GM23338 (cell line): Measurements from ENCODE around the gene MYOF. TPM values are rescaled to one million over a fixed set of nuclear protein-coding genes. Genes with fewer than 3 reads are reported as not detected.
A peak's percentile ranks its signal among the peaks of the same experiment; 100 is the strongest.

Experiments
- ATAC-seq: fragments of 200-7000 bp; cut with Tn5 transposase; 3 replicates; pipeline ENCODE4 v1.9.1; 2020
- DNase-seq: peaks from one replicate; pipeline ENCODE4 v3.0.0-alpha.2; 2015; ENCODE audit warnings: low spot score
- H2AFZ ChIP-seq: fragments of 200-600 bp; sonication (generic); 2 replicates; pipeline ENCODE4 v1.8.0; 2016; ENCODE audit warnings: antibody characterized with exemption, mild to moderate bottlenecking, moderate library complexity
- H3F3A ChIP-seq: fragments of 200-600 bp; sonication (generic); replicated peaks from 2 replicates; pipeline ENCODE4 v1.8.0; 2017; ENCODE audit warnings: antibody characterized with exemption, mixed run types, low read depth
- H3K27ac ChIP-seq: fragments of 200-600 bp; sonication (generic); 2 replicates; pipeline ENCODE4 v1.6.1; 2016; ENCODE audit warnings: low read depth
- H3K27me3 ChIP-seq: fragments of 200-600 bp; sonication (generic); 2 replicates; pipeline ENCODE4 v1.8.0; 2016; ENCODE audit warnings: mild to moderate bottlenecking, mixed run types, moderate library complexity; ENCODE audit not compliant: insufficient read depth
- H3K36me3 ChIP-seq: fragments of 200-600 bp; sonication (generic); 2 replicates; pipeline ENCODE4 v1.8.0; 2016; ENCODE audit warnings: mild to moderate bottlenecking; ENCODE audit not compliant: insufficient read depth
- H3K4me1 ChIP-seq: fragments of 200-600 bp; sonication (generic); 2 replicates; pipeline ENCODE4 v1.8.0; 2016; ENCODE audit warnings: mild to moderate bottlenecking, moderate library complexity; ENCODE audit not compliant: insufficient read depth
- H3K4me2 ChIP-seq: fragments of 200-600 bp; sonication (generic); 2 replicates; pipeline ENCODE4 v1.7.1; 2017; ENCODE audit warnings: mixed run types
- H3K4me3 ChIP-seq: fragments of 200-600 bp; sonication (generic); 2 replicates; pipeline ENCODE4 v1.6.1; 2016; ENCODE audit warnings: mixed run types
- H3K79me2 ChIP-seq: fragments of 200-600 bp; sonication (generic); replicated peaks from 2 replicates; pipeline ENCODE4 v1.8.0; 2017; ENCODE audit warnings: mild to moderate bottlenecking; ENCODE audit not compliant: insufficient read depth
- H3K9me2 ChIP-seq: fragments of 200-600 bp; sonication (generic); 2 replicates; pipeline ENCODE4 v1.8.0; 2017; ENCODE audit not compliant: insufficient read depth
- H4K20me1 ChIP-seq: fragments of 200-600 bp; sonication (generic); replicated peaks from 2 replicates; pipeline ENCODE4 v1.8.0; 2017; ENCODE audit warnings: mild to moderate bottlenecking; ENCODE audit not compliant: insufficient read depth
- H3K27ac Mint-ChIP-seq: 2 replicates; pipeline ENCODE4 v1.8.0; 2020; ENCODE audit warnings: inconsistent platforms, mild to moderate bottlenecking, moderate library complexity, mixed read lengths
- H3K27me3 Mint-ChIP-seq: 3 replicates; pipeline ENCODE4 v1.8.0; 2022; ENCODE audit warnings: low read depth, mild to moderate bottlenecking, moderate library complexity, mixed read lengths, inconsistent platforms; ENCODE audit not compliant: insufficient read depth, poor library complexity
- H3K36me3 Mint-ChIP-seq: 3 replicates; pipeline ENCODE4 v1.8.0; 2021; ENCODE audit warnings: low read depth, mild to moderate bottlenecking, inconsistent platforms, moderate library complexity, mixed read lengths
- H3K4me1 Mint-ChIP-seq: 3 replicates; pipeline ENCODE4 v1.8.0; 2020; ENCODE audit warnings: mild to moderate bottlenecking, inconsistent platforms, mixed read lengths
- H3K4me3 Mint-ChIP-seq: 3 replicates; pipeline ENCODE4 v1.8.0; 2021; ENCODE audit warnings: moderate library complexity, mild to moderate bottlenecking, inconsistent platforms, mixed read lengths
- H3K9me3 Mint-ChIP-seq: 3 replicates; pipeline ENCODE4 v1.8.0; 2020; ENCODE audit warnings: moderate library complexity, mild to moderate bottlenecking, inconsistent platforms, mixed read lengths
- ETS1 ChIP-seq: IDR thresholded peaks from 2 replicates; pipeline ENCODE4 v1.6.1; 2016; ENCODE audit warnings: antibody characterized with exemption
- POLR2AphosphoS5 ChIP-seq: IDR thresholded peaks from 2 replicates; pipeline ENCODE4 v1.6.1; 2016; ENCODE audit warnings: antibody characterized with exemption, low read depth
- REST ChIP-seq: IDR thresholded peaks from one replicate; pipeline ENCODE4 v1.6.1; 2018; ENCODE audit warnings: antibody characterized with exemption; ENCODE audit not compliant: unreplicated experiment
- STAT1 ChIP-seq: IDR thresholded peaks from one replicate; pipeline ENCODE4 v1.6.1; 2016; ENCODE audit warnings: antibody characterized with exemption; ENCODE audit not compliant: unreplicated experiment
- ZNF114 ChIP-seq: fragments of 250-450 bp; sonication (Bioruptor Pico); IDR thresholded peaks from 2 replicates; pipeline ENCODE4 v1.5.0; 2020; ENCODE audit warnings: mild to moderate bottlenecking, moderate library complexity
- ZNF331 ChIP-seq: fragments of 250-450 bp; sonication (Bioruptor Pico); IDR thresholded peaks from 2 replicates; pipeline ENCODE4 v1.5.0; 2020; ENCODE audit warnings: low read depth, mild to moderate bottlenecking, moderate library complexity
- ZNF462 ChIP-seq: fragments of 250-450 bp; sonication (Bioruptor Pico); IDR thresholded peaks from 2 replicates; pipeline ENCODE4 v1.5.0; 2020; ENCODE audit warnings: mild to moderate bottlenecking, moderate library complexity
- polyA plus RNA-seq: library from polyadenylated mRNA; unstranded; fragments of >200 nt; fragmentation: Nextera tagmentation; extraction: Ambion mirVana; gene quantifications from 2 replicates; pipeline ENCODE4 v1.2.1, GENCODE V29; 2016
- total RNA-seq: library from RNA; depleted of rRNA; stranded (reverse); fragments of >200 nt; shearing (Covaris generic); gene quantifications from 2 replicates; pipeline ENCODE4 v1.2.3, GENCODE V29; 2014

The MYOF gene
- total and polyA plus RNA-seq, 2 experiments from 2014 or later: 0.82 to 1.4 TPM

- Histone ChIP-seq H3K4me2 (peak overlapping the region; percentile 63), H3K79me2 (no peaks in the 10 kb centered on the region), H3F3A (peaks cover 7% of the 10 kb centered on the region; the same call in 1 of the 2 replicates), H3K9me2 (no peaks in the 10 kb centered on the region), H3K4me3 (peak overlapping the region; percentile 32), H3K27ac (peak overlapping the region; percentile 84), H4K20me1 (no peaks in the 10 kb centered on the region), H2AFZ (no peak overlapping the region), H3K27me3 (no peaks in the 10 kb centered on the region), H3K4me1 (peaks cover 8% of the 10 kb centered on the region), H3K36me3 (no peaks in the 10 kb centered on the region)
- Mint-ChIP-seq H3K4me3 (peak overlapping the region; percentile 24; the same call in 2 of the 3 replicates), H3K9me3 (no peaks in the 10 kb centered on the region), H3K27me3 (peaks cover 13% of the 10 kb centered on the region), H3K36me3 (no peaks in the 10 kb centered on the region), H3K27ac (peak overlapping the region; percentile 98), H3K4me1 (peaks cover 45% of the 10 kb centered on the region)
- DNase-seq (peak; percentile 99), ATAC-seq (peak; percentile 99)
- TF ChIP-seq POLR2AphosphoS5 (peak; percentile 50), STAT1 (no peak)
Measured at GRCh38 chr10:93445097-93445960, 36.8 kb downstream of the MYOF start.

GRCh38 chr10:93443481-93443880 lies 38.7 kb downstream of the MYOF start:
- peaks cover 60% of the 10 kb centered on the region for H3K4me1 Mint-ChIP-seq
- Histone ChIP-seq H3K79me2 (no peaks in the 10 kb centered on the region), H3K4me1 (peaks cover 21% of the 10 kb centered on the region), H3K27me3 (no peaks in the 10 kb centered on the region), H3K36me3 (no peaks in the 10 kb centered on the region), H3K9me2 (no peaks in the 10 kb centered on the region), H3K27ac (no peak overlapping the region), H2AFZ (no peak overlapping the region), H3K4me3 (no peak overlapping the region), H3F3A (peaks cover 12% of the 10 kb centered on the region; the same call in 1 of the 2 replicates), H4K20me1 (no peaks in the 10 kb centered on the region), H3K4me2 (no peak overlapping the region)
- no peak overlapping the region for H3K4me3 Mint-ChIP-seq
- H3K27ac Mint-ChIP-seq: no peak overlapping the region
- no peaks in the 10 kb centered on the region for H3K36me3 Mint-ChIP-seq
- peaks cover 11% of the 10 kb centered on the region for H3K27me3 Mint-ChIP-seq
- ATAC-seq (no peak), DNase-seq (no peak)
- no peaks in the 10 kb centered on the region for H3K9me3 Mint-ChIP-seq
- TF ChIP-seq STAT1: no peak
- no peak for TF ChIP-seq ETS1
- TF ChIP-seq ZNF114 (CRISPR knock-in tag): no peak
- TF ChIP-seq ZNF331: no peak
- TF ChIP-seq ZNF462 (CRISPR knock-in tag): no peak
- TF ChIP-seq POLR2AphosphoS5: no peak
- TF ChIP-seq REST: no peak
